Epithelial cell of esophagus (primary cell): ENCODE results near the gene PADI1.

Experiments
- DNase-seq: peaks from one replicate; pipeline ENCODE4 v3.0.0; 2010; ENCODE audit warnings: low read depth
- H3K4me3 ChIP-seq: 2 replicates; pipeline ENCODE4 v1.5.1; 2011; ENCODE audit warnings: mild to moderate bottlenecking, low read length, control low read depth
- CTCF ChIP-seq: IDR thresholded peaks from 2 replicates; pipeline ENCODE4 v1.5.1; 2011; ENCODE audit warnings: low read depth, mild to moderate bottlenecking, low read length, control low read depth, inconsistent platforms; ENCODE audit not compliant: insufficient read depth; ENCODE audit errors: missing control alignments

PADI1 gene

GRCh38 chr1:17212009-17212408, 7.1 kb downstream of the PADI1 start:
- peak; percentile 14 for TF ChIP-seq CTCF
- no peak for DNase-seq

GRCh38 chr1:17212487-17213121, 7.7 kb downstream of the PADI1 start:
- TF ChIP-seq CTCF: no peak
- no peak overlapping the region for H3K4me3 ChIP-seq
- peak; percentile 71 for DNase-seq

More at GRCh38 chr1:17212009-17212408, 7.1 kb downstream of the PADI1 start:
- no peak overlapping the region for H3K4me3 ChIP-seq

GRCh38 chr1:17213148-17213781, 8.3 kb downstream of the PADI1 start:
- TF ChIP-seq CTCF: no peak
- no peak for DNase-seq
- no peak overlapping the region for H3K4me3 ChIP-seq

- H3K4me3 ChIP-seq: no peak overlapping the region
- TF ChIP-seq CTCF: no peak
- DNase-seq: no peak
Measured at GRCh38 chr1:17213782-17214148, 8.8 kb downstream of the PADI1 start.

- DNase-seq: peak; percentile 75
- TF ChIP-seq CTCF: no peak
- no peak overlapping the region for H3K4me3 ChIP-seq
Measured at GRCh38 chr1:17214876-17215544, 10.1 kb downstream of the PADI1 start.

GRCh38 chr1:17215545-17215890, 10.6 kb downstream of the PADI1 start:
- H3K4me3 ChIP-seq: no peak overlapping the region
- no peak for TF ChIP-seq CTCF
- peak; percentile 90 for DNase-seq
